Endothelial cell of umbilical vein (primary cell): Measurements from ENCODE around the gene REPS1. TPM values are rescaled to one million over a fixed set of nuclear protein-coding genes. Genes with fewer than 3 reads are reported as not detected.

Experiments used
- BruUV-seq: library from RNA; stranded (reverse); fragments of 400-500 nt; replicated peaks from 2 replicates; lab custom pipeline; 2021; lab: Mats Ljungman, UMichigan
- CTCF ChIA-PET: fragments of 300-600, 350-600 bp; sonication (Branson Sonifier 250); formaldehyde crosslinking; loops from one replicate; lab custom pipeline; 2021; ENCODE audit warnings: antibody characterized with exemption, inconsistent platforms; lab: Charles Lee
- POLR2A ChIA-PET: fragments of 300-600, 350-600 bp; sonication (Branson Sonifier 250); formaldehyde crosslinking; loops from one replicate; lab custom pipeline; 2021; ENCODE audit warnings: antibody characterized with exemption, inconsistent platforms; lab: Charles Lee
- DNase-seq: peaks from one replicate; pipeline ENCODE4 v3.0.0-alpha.2; 2011; ENCODE audit warnings: low read depth, low spot score
- FAIRE-seq: peaks from 2 replicates; lab custom pipeline; 2011; peaks lifted over from hg19 to GRCh38; lab: Jason Lieb, UNC
- H2AFZ ChIP-seq: 2 replicates; pipeline ENCODE4 v1.6.0; 2012; ENCODE audit warnings: low read depth, low read length, control low read depth, inconsistent platforms
- H3K27ac ChIP-seq: 2 replicates; pipeline ENCODE4 v1.5.1; 2011; ENCODE audit warnings: low read depth, mild to moderate bottlenecking, control low read depth, low read length, moderate library complexity; ENCODE audit not compliant: insufficient read depth
- H3K27me3 ChIP-seq, 2 experiments: 2 replicates each; pipeline versions ENCODE4 v1.6.0 to v1.6.1; 2011; ENCODE audit warnings: low read length in 2 of 2, mixed read lengths in 1 of 2; ENCODE audit not compliant: control insufficient read depth in 2 of 2, insufficient read depth in 2 of 2
- H3K36me3 ChIP-seq, 2 experiments: 2 replicates in 1 of 2; 3 replicates in 1 of 2; pipeline ENCODE4 v1.5.1; 2011; ENCODE audit warnings: low read length in 2 of 2, mild to moderate bottlenecking in 1 of 2, moderate library complexity in 1 of 2; ENCODE audit not compliant: control insufficient read depth in 2 of 2, insufficient read depth in 2 of 2; ENCODE audit errors: extremely low read depth in 1 of 2
- H3K4me1 ChIP-seq: 3 replicates; pipeline ENCODE4 v1.5.1; 2011; ENCODE audit warnings: mild to moderate bottlenecking, low read length; ENCODE audit not compliant: control insufficient read depth, insufficient read depth; ENCODE audit errors: extremely low read depth
- H3K4me2 ChIP-seq: 2 replicates; pipeline ENCODE4 v1.6.1; 2011; ENCODE audit warnings: low read length, control low read depth, mixed read lengths; ENCODE audit not compliant: insufficient read depth
- H3K4me3 ChIP-seq, 3 experiments: fragments of 200-600 bp in 1 of 3; sonication (generic), shearing (Covaris generic) in 1 of 3; replicated peaks in 1 of 3; 2 replicates each; pipeline ENCODE4 v1.5.1; 2011 to 2016; ENCODE audit warnings: control low read depth in 3 of 3, low read length in 3 of 3, mild to moderate bottlenecking in 2 of 3, inconsistent platforms in 1 of 3, low read depth in 1 of 3, moderate library complexity in 1 of 3; ENCODE audit not compliant: insufficient read depth in 1 of 3
- H3K79me2 ChIP-seq: 2 replicates; pipeline ENCODE4 v1.6.0; 2012; ENCODE audit warnings: low read length, inconsistent platforms; ENCODE audit not compliant: control insufficient read depth, insufficient read depth
- H3K9ac ChIP-seq: replicated peaks from 2 replicates; pipeline ENCODE3; 2011; ENCODE audit warnings: low read length, control low read depth; ENCODE audit not compliant: insufficient read depth; ENCODE audit errors: extremely low read depth
- H3K9me1 ChIP-seq: replicated peaks from 3 replicates; pipeline ENCODE4 v1.6.0; 2011; ENCODE audit warnings: mild to moderate bottlenecking, low read length; ENCODE audit not compliant: control insufficient read depth, insufficient read depth; ENCODE audit errors: extremely low read depth
- H3K9me3 ChIP-seq: replicated peaks from 2 replicates; pipeline ENCODE4 v1.5.1; 2012; ENCODE audit warnings: low read length, inconsistent platforms; ENCODE audit not compliant: control insufficient read depth, insufficient read depth
- H4K20me1 ChIP-seq: replicated peaks from 2 replicates; pipeline ENCODE3; 2011; ENCODE audit warnings: mild to moderate bottlenecking, low read length; ENCODE audit not compliant: control insufficient read depth, insufficient read depth; ENCODE audit errors: extremely low read depth
- EZH2 ChIP-seq: IDR thresholded peaks from 2 replicates; pipeline ENCODE4 v1.6.1; 2012; ENCODE audit warnings: borderline replicate concordance, low read depth, mild to moderate bottlenecking, moderate library complexity, low read length, inconsistent platforms; ENCODE audit not compliant: severe bottlenecking
- FOS ChIP-seq: IDR thresholded peaks from 2 replicates; pipeline ENCODE4 v1.6.1; 2011; ENCODE audit warnings: mild to moderate bottlenecking, low read length, moderate library complexity, borderline replicate concordance; ENCODE audit not compliant: insufficient read depth
- GATA2 ChIP-seq: IDR thresholded peaks from 2 replicates; pipeline ENCODE4 v1.7.0; 2011; ENCODE audit warnings: low read depth, mild to moderate bottlenecking, moderate library complexity, mixed read lengths, low read length; ENCODE audit not compliant: insufficient read length, insufficient read depth
- JUN ChIP-seq: IDR thresholded peaks from 2 replicates; pipeline ENCODE4 v1.6.1; 2011; ENCODE audit warnings: borderline replicate concordance, low read depth; ENCODE audit not compliant: insufficient read length, insufficient read depth
- MYC ChIP-seq: IDR thresholded peaks from one replicate; pipeline ENCODE4 v1.6.1; 2011; ENCODE audit warnings: mild to moderate bottlenecking, low read depth, low read length
- POLR2A ChIP-seq: IDR thresholded peaks from 2 replicates; pipeline ENCODE4 v1.6.1; 2012; ENCODE audit warnings: low read depth, mild to moderate bottlenecking, control low read depth, low read length
- POLR2AphosphoS5 ChIP-seq: IDR thresholded peaks from 2 replicates; pipeline ENCODE4 v1.6.1; 2012; ENCODE audit warnings: low read depth, mild to moderate bottlenecking, control low read depth, low read length, moderate library complexity; ENCODE audit not compliant: insufficient read depth
- dilution Hi-C: fragments of 300-500 bp; cut with MboI; formaldehyde crosslinking; loops from one replicate; pipeline ENCODE4 v1.15.0; 2019; ENCODE audit warnings: low sequenced_read_pairs; ENCODE audit not compliant: extremely low pct_ligation_motif_present
- intact Hi-C: fragments of 100-400 bp; cut with micrococcal nuclease; formaldehyde crosslinking; loops from one replicate; pipeline ENCODE4 v1.10.0; 2022
- polyA plus RNA-seq, 4 experiments: library from polyadenylated mRNA; depleted of rRNA in 3 of 4; stranded (reverse) in 3 of 4; unstranded in 1 of 4; fragments of >200 nt; gene quantifications; 2 replicates each; pipeline versions ENCODE4 v1.2.1 to v1.2.3, GENCODE V29; 2011 to 2012; ENCODE audit warnings: missing spikeins in 1 of 4
- total RNA-seq: library from RNA; stranded (reverse); gene quantifications from 2 replicates; pipeline ENCODE4 v1.2.3, GENCODE V29; 2021
- TF ChIP-seq, protein P1 (sequence below), 2 donors: IDR thresholded peaks; 1 replicate in 1 of 2; 2 replicates in 1 of 2; pipeline ENCODE4 v1.5.1; 2011; ENCODE audit warnings: low read length in 2 of 2, mild to moderate bottlenecking in 2 of 2, moderate library complexity in 2 of 2, control low read depth in 1 of 2, inconsistent platforms in 1 of 2, low read depth in 1 of 2; ENCODE audit not compliant: insufficient read depth in 1 of 2; ENCODE audit errors: extremely low read depth in 1 of 2
- TF ChIP-seq, protein P2 (sequence below): IDR thresholded peaks from 2 replicates; pipeline ENCODE4 v1.6.1; 2011; ENCODE audit not compliant: insufficient read depth, insufficient read length

The REPS1 gene
- total and polyA plus RNA-seq, 2 donors (not counting 3 experiments of a cell fraction or from before 2014, with no cell fraction given) = 20.6 to 35.0 TPM

DNA sequence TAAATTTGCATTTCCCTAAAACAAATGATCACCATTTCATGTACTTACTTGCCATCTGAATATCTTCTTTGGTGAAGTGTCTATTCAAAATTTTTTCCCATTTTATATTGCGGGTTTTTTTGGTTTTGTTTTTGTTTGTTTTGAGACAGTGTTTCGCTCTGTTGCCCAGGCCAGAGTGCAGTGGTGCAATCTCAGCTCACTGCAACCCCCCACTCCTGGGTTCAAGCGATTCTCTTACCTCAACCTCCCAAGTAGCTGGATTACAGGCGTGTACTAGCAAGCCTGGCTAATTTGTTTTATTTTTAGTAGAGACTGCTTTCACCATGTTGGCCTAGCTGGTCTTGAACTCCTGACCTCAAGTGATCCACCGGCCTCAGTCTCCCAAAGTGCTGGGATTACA, 9.1 kb upstream of the REPS1 start:
- FAIRE-seq = no peak
- intact Hi-C loops = no loop called here

More for the DNA sequence above, 9.1 kb upstream of the REPS1 start:
- no peak for DNase-seq
- H3K9me3 ChIP-seq = no peaks in the 10 kb centered on the region
- no peaks in the 10 kb centered on the region for H3K4me1 ChIP-seq
- no peak overlapping the region for H3K9ac ChIP-seq
- no peak overlapping the region for H3K4me2 ChIP-seq
- no peak overlapping the region for H3K27ac ChIP-seq
- H2AFZ ChIP-seq = no peak overlapping the region
- H3K4me3 ChIP-seq = no peak overlapping the region
- no peaks in the 10 kb centered on the region for H3K36me3 ChIP-seq
- BruUV-seq = no TSS peak
- dilution Hi-C loops = no loop called here
- CTCF ChIA-PET = no interaction called here
- no peak for TF ChIP-seq EZH2
- TF ChIP-seq POLR2AphosphoS5 = no peak
- no peak for TF ChIP-seq FOS
- no peak for TF ChIP-seq JUN
- TF ChIP-seq POLR2A = no peak
- TF ChIP-seq, protein P1, sequence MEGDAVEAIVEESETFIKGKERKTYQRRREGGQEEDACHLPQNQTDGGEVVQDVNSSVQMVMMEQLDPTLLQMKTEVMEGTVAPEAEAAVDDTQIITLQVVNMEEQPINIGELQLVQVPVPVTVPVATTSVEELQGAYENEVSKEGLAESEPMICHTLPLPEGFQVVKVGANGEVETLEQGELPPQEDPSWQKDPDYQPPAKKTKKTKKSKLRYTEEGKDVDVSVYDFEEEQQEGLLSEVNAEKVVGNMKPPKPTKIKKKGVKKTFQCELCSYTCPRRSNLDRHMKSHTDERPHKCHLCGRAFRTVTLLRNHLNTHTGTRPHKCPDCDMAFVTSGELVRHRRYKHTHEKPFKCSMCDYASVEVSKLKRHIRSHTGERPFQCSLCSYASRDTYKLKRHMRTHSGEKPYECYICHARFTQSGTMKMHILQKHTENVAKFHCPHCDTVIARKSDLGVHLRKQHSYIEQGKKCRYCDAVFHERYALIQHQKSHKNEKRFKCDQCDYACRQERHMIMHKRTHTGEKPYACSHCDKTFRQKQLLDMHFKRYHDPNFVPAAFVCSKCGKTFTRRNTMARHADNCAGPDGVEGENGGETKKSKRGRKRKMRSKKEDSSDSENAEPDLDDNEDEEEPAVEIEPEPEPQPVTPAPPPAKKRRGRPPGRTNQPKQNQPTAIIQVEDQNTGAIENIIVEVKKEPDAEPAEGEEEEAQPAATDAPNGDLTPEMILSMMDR (IDR thresholded peaks at IDR 0.05; ENCODE audit: extremely low read depth in 1 of 2, insufficient read depth in 1 of 2, low read depth in 1 of 2, low read length in 2 of 2) = no peak
- TF ChIP-seq, protein P2, sequence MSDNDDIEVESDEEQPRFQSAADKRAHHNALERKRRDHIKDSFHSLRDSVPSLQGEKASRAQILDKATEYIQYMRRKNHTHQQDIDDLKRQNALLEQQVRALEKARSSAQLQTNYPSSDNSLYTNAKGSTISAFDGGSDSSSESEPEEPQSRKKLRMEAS = no peak
- no peak for TF ChIP-seq MYC
- no peak for TF ChIP-seq GATA2
- H3K27me3 ChIP-seq = peaks cover 3% of the 10 kb centered on the region in 2 experiments
- no peaks in the 10 kb centered on the region for H4K20me1 ChIP-seq
- H3K79me2 ChIP-seq = no peaks in the 10 kb centered on the region
- H3K9me1 ChIP-seq = no peaks in the 10 kb centered on the region
- POLR2A ChIA-PET = no interaction called here
